MM.1S (cell line): ENCODE data around the gene ERGIC2.

Experiments used
- CTCF ChIP-seq: fragments of 300-600 bp; sonication (generic); IDR thresholded peaks from 2 replicates; pipeline ENCODE4 v1.5.1; 2016; ENCODE audit warnings: antibody characterized with exemption, low read length, mixed read lengths
- EZH2phosphoT487 ChIP-seq: fragments of 300-600 bp; sonication (generic); IDR thresholded peaks from 2 replicates; pipeline ENCODE4 v1.6.1; 2018; ENCODE audit warnings: antibody characterized with exemption, low read length

GRCh38 chr12:29310899-29311298, 70.1 kb downstream of the ERGIC2 start:
- TF ChIP-seq EZH2phosphoT487 (no peak), CTCF (no peak)
